ENCODE measurements around the gene THAP7.

DNA sequence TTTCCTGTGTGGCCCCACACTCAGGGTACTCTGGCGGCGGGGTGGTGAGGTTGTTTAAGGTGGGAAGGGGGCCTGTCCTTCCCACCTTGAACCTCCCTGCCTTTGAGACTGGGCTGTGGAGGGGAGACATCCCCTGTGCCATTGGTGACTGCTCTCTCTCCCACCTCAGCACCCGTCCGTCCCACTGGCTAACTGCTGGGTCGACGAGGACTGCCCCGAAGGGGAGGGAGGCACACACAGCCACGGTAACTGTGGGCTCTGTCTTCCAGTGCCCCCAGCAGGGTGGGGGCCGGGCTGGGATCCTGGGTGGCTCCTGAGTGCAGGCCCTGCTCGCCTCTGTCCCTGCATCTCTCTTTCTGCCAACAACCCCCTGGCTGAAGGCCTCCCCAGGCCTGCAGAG is 20.6 kb upstream of the THAP7 start:
- TF ChIP-seq POLR2A (IDR thresholded peaks at IDR 0.05) (no peak), CTCF (IDR thresholded peaks at IDR 0.05) (no peak)

Measured in adrenal gland (tissue), 5 donors.